PC-3 (cell line): ENCODE measurements around the gene SYS1. TPM values are rescaled to one million over a fixed set of nuclear protein-coding genes. Genes with fewer than 3 reads are reported as not detected.

Source experiments
- ATAC-seq: fragments of 200-7000 bp; cut with Tn5 transposase; 2 replicates; pipeline ENCODE4 v1.9.1; 2020; ENCODE audit warnings: mild to moderate bottlenecking, moderate library complexity
- BruUV-seq: library from RNA; stranded (reverse); fragments of 400-500 nt; replicated peaks from 2 replicates; lab custom pipeline; 2021; lab: Mats Ljungman, UMichigan
- CTCF ChIA-PET: fragments of 300-600 bp; sonication (Branson Sonifier 250); formaldehyde crosslinking; loops from one replicate; lab custom pipeline; 2022; ENCODE audit warnings: antibody characterized with exemption; lab: Charles Lee
- POLR2A ChIA-PET: fragments of 300-600 bp; sonication (Branson Sonifier 250); formaldehyde crosslinking; loops from one replicate; lab custom pipeline; 2022; ENCODE audit warnings: antibody characterized with exemption; ENCODE audit not compliant: unreplicated experiment; lab: Charles Lee
- DNase-seq: peaks from one replicate; pipeline ENCODE4 v3.0.0-alpha.2; 2015
- H2AFZ ChIP-seq: fragments of 300-600 bp; sonication (generic); 2 replicates; pipeline ENCODE4 v1.6.0; 2016; ENCODE audit warnings: antibody characterized with exemption, low read length
- H3F3A ChIP-seq: fragments of 300-600 bp; sonication (generic); one replicate; pipeline ENCODE4 v1.6.0; 2017; ENCODE audit warnings: antibody characterized with exemption, low read length, control low read depth, mild to moderate bottlenecking; ENCODE audit not compliant: unreplicated experiment
- H3K27ac ChIP-seq: fragments of 300-600 bp; sonication (generic); 2 replicates; pipeline ENCODE4 v1.5.1; 2016; ENCODE audit warnings: mild to moderate bottlenecking, low read length
- H3K27me3 ChIP-seq: fragments of 300-600 bp; sonication (generic); 2 replicates; pipeline ENCODE4 v1.6.1; 2016; ENCODE audit warnings: low read length, mixed read lengths
- H3K36me3 ChIP-seq: fragments of 300-600 bp; sonication (generic); 2 replicates; pipeline ENCODE4 v1.6.1; 2016; ENCODE audit warnings: low read depth, mixed run types, low read length, mixed read lengths
- H3K4me1 ChIP-seq: fragments of 300-600 bp; sonication (generic); 2 replicates; pipeline ENCODE4 v1.5.1; 2016; ENCODE audit warnings: low read length; ENCODE audit not compliant: insufficient read depth
- H3K4me2 ChIP-seq: fragments of 300-600 bp; sonication (generic); 2 replicates; pipeline ENCODE4 v1.6.0; 2016; ENCODE audit warnings: low read length
- H3K4me3 ChIP-seq: fragments of 300-600 bp; sonication (generic); 2 replicates; pipeline ENCODE4 v1.5.1; 2016; ENCODE audit warnings: mild to moderate bottlenecking, low read length, mixed read lengths
- H3K79me2 ChIP-seq: fragments of 300-600 bp; sonication (generic); 2 replicates; pipeline ENCODE4 v1.6.1; 2017; ENCODE audit warnings: low read length, mixed read lengths
- H3K9ac ChIP-seq: fragments of 300-600 bp; sonication (generic); 2 replicates; pipeline ENCODE4 v1.6.0; 2016; ENCODE audit warnings: mild to moderate bottlenecking, low read length
- H3K9me2 ChIP-seq: fragments of 300-600 bp; sonication (generic); replicated peaks from 2 replicates; pipeline ENCODE4 v1.6.1; 2016; ENCODE audit warnings: mixed run types, low read length, mixed read lengths
- H3K9me3 ChIP-seq: fragments of 300-600 bp; sonication (generic); 2 replicates; pipeline ENCODE4 v1.6.1; 2016; ENCODE audit warnings: low read length, mixed read lengths
- H4K20me1 ChIP-seq: fragments of 300-600 bp; sonication (generic); 2 replicates; pipeline ENCODE4 v1.6.1; 2016; ENCODE audit warnings: low read length, mixed read lengths
- EZH2 ChIP-seq: fragments of 300-600 bp; sonication (generic); IDR thresholded peaks from one replicate; pipeline ENCODE4 v1.6.1; 2017; ENCODE audit warnings: antibody characterized with exemption, mild to moderate bottlenecking, low read length; ENCODE audit not compliant: unreplicated experiment
- EZH2phosphoT487 ChIP-seq: fragments of 300-600 bp; sonication (generic); IDR thresholded peaks from 2 replicates; pipeline ENCODE4 v1.6.1; 2018; ENCODE audit warnings: mild to moderate bottlenecking, antibody characterized with exemption, low read length, borderline replicate concordance
- intact Hi-C: fragments of 100-400 bp; cut with micrococcal nuclease; formaldehyde crosslinking; loops from 2 replicates; pipeline ENCODE4 v1.9.0; 2023
- total RNA-seq: library from RNA; depleted of rRNA; stranded (reverse); fragments of >200 nt; gene quantifications from 2 replicates; pipeline ENCODE4 v1.2.3, GENCODE V29; 2014
- TF ChIP-seq, protein P1 (sequence below): fragments of 300-600 bp; sonication (generic); conservative IDR thresholded peaks from 2 replicates; pipeline ENCODE4 v1.5.1; 2017; ENCODE audit warnings: antibody characterized with exemption, low read depth, mild to moderate bottlenecking, low read length

SYS1 gene
- total RNA-seq, 1 experiment from 2014 or later: 45.2 TPM

- no TSS peak for BruUV-seq
- ChIA-PET POLR2A (interaction anchor here (0.5 to 0.8 kb wide), 3 partner anchors 17 to 560 kb away, joined by 3 read pairs; partner anchors contain the start of gene SYS1), CTCF (interaction anchor here (2.0 kb wide), 1 partner anchor 17 kb away, joined by 14 read pairs; the partner anchor contains the start of gene SYS1)
- H3K9me2 ChIP-seq: no peaks in the 10 kb centered on the region
- peak overlapping the region; percentile 98 for H3K4me2 ChIP-seq
- peak overlapping the region; percentile 95 for H3K27ac ChIP-seq
- H3K9ac ChIP-seq: peak overlapping the region; percentile 91
- peaks cover 12% of the 10 kb centered on the region for H3K36me3 ChIP-seq
- peaks cover 76% of the 10 kb centered on the region for H3K79me2 ChIP-seq
- peak; percentile 95 for DNase-seq
- H3K4me3 ChIP-seq: peak overlapping the region; percentile 97
- intact Hi-C loops: loop anchor here (10.0 kb wide), 1 partner anchor 429 kb away; no protein-coding TSS in a partner anchor
- peaks cover 43% of the 10 kb centered on the region for H4K20me1 ChIP-seq
- peak; percentile 43 for ATAC-seq
- peaks cover 19% of the 10 kb centered on the region for H3F3A ChIP-seq
- TF ChIP-seq, protein P1, sequence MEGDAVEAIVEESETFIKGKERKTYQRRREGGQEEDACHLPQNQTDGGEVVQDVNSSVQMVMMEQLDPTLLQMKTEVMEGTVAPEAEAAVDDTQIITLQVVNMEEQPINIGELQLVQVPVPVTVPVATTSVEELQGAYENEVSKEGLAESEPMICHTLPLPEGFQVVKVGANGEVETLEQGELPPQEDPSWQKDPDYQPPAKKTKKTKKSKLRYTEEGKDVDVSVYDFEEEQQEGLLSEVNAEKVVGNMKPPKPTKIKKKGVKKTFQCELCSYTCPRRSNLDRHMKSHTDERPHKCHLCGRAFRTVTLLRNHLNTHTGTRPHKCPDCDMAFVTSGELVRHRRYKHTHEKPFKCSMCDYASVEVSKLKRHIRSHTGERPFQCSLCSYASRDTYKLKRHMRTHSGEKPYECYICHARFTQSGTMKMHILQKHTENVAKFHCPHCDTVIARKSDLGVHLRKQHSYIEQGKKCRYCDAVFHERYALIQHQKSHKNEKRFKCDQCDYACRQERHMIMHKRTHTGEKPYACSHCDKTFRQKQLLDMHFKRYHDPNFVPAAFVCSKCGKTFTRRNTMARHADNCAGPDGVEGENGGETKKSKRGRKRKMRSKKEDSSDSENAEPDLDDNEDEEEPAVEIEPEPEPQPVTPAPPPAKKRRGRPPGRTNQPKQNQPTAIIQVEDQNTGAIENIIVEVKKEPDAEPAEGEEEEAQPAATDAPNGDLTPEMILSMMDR: no peak
- TF ChIP-seq EZH2 (no peak), EZH2phosphoT487 (no peak)
- H3K4me1 ChIP-seq: peaks cover 73% of the 10 kb centered on the region
- no peaks in the 10 kb centered on the region for H3K27me3 ChIP-seq
- H3K9me3 ChIP-seq: no peaks in the 10 kb centered on the region
- no peak overlapping the region for H2AFZ ChIP-seq
Observed at GRCh38 chr20:45345104-45345936, 17.6 kb upstream of the SYS1 start.

DNA sequence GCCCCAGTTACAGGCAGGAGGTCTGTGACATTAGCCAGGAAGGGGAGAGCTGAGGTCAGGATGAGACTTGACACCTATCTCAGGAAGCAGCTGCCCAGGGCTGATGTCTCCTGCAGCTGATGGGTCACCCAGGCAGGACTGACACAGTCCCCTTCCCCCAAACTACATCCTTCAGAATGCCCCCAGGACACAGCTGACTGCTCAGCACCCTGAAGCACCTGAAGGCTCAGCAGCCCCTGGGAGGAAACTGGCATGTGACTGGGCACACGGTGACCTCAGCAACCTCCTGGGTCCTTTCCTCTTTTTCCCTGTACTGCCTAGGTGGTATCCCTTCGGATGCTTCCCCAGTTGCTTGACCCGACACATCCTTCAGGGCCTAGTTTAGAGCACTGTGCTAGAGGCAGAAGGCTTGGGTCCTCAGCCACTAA, 16.7 kb upstream of the SYS1 start:
- H3K9me2 ChIP-seq: no peaks in the 10 kb centered on the region
- ChIA-PET CTCF (no interaction called here), POLR2A (interaction anchor here (1.0 kb wide), 1 partner anchor 17 kb away, joined by 5 read pairs; the partner anchor contains the start of gene SYS1)
- peaks cover 37% of the 10 kb centered on the region for H4K20me1 ChIP-seq
- peak; percentile 44 for DNase-seq
- no peak for ATAC-seq
- peaks cover 21% of the 10 kb centered on the region for H3F3A ChIP-seq
- intact Hi-C loops: loop anchor here (10.0 kb wide), 1 partner anchor 428 kb away; no protein-coding TSS in a partner anchor
- TF ChIP-seq, protein P1: no peak
- TF ChIP-seq EZH2 (no peak), EZH2phosphoT487 (no peak)
- H3K9me3 ChIP-seq: no peaks in the 10 kb centered on the region
- H3K27me3 ChIP-seq: no peaks in the 10 kb centered on the region
- no TSS peak for BruUV-seq
- peak overlapping the region; percentile 98 for H3K4me2 ChIP-seq
- H3K9ac ChIP-seq: peak overlapping the region; percentile 91
- no peak overlapping the region for H2AFZ ChIP-seq
- H3K4me3 ChIP-seq: peak overlapping the region; percentile 97
- H3K27ac ChIP-seq: peak overlapping the region; percentile 95
- H3K36me3 ChIP-seq: peaks cover 2% of the 10 kb centered on the region; the same call in 1 of the 2 replicates
- H3K79me2 ChIP-seq: peaks cover 66% of the 10 kb centered on the region
- peaks cover 63% of the 10 kb centered on the region for H3K4me1 ChIP-seq
